HEK293 (cell line): Measurements from ENCODE around the gene ANKRD36C.
"Not testable (repeated sequence)": the region's sequence is repeated elsewhere in the genome, so short reads cannot be mapped to it uniquely, and the experiment has no call there.

Source experiments
- KLF7 ChIP-seq: fragments of 450-650 bp; formaldehyde crosslinking; IDR thresholded peaks from 2 replicates; pipeline ENCODE4 v1.5.1; 2016; ENCODE audit warnings: missing biosample characterization, missing genetic modification characterization, borderline replicate concordance
- ZNF10 ChIP-seq: fragments of 450-650 bp; formaldehyde crosslinking; IDR thresholded peaks from 2 replicates; pipeline ENCODE4 v1.5.1; 2017; ENCODE audit warnings: missing biosample characterization, missing genetic modification characterization
- TF ChIP-seq, protein P1 (sequence below): fragments of 450-650 bp; formaldehyde crosslinking; IDR thresholded peaks from 2 replicates; pipeline ENCODE4 v1.5.1; 2016; ENCODE audit warnings: missing biosample characterization, missing genetic modification characterization

- not testable (repeated sequence) for TF ChIP-seq ZNF10, KLF7 (tag by site-specific recombination)
- TF ChIP-seq, protein P1, sequence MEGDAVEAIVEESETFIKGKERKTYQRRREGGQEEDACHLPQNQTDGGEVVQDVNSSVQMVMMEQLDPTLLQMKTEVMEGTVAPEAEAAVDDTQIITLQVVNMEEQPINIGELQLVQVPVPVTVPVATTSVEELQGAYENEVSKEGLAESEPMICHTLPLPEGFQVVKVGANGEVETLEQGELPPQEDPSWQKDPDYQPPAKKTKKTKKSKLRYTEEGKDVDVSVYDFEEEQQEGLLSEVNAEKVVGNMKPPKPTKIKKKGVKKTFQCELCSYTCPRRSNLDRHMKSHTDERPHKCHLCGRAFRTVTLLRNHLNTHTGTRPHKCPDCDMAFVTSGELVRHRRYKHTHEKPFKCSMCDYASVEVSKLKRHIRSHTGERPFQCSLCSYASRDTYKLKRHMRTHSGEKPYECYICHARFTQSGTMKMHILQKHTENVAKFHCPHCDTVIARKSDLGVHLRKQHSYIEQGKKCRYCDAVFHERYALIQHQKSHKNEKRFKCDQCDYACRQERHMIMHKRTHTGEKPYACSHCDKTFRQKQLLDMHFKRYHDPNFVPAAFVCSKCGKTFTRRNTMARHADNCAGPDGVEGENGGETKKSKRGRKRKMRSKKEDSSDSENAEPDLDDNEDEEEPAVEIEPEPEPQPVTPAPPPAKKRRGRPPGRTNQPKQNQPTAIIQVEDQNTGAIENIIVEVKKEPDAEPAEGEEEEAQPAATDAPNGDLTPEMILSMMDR (tag by site-specific recombination) = not testable (repeated sequence)
These were observed 32.1 kb upstream of the ANKRD36C start for GRCh38 chr2:96023701-96024100.
